ENCODE measurements around the gene RAPH1. TPM values are rescaled to one million over a fixed set of nuclear protein-coding genes. Genes with fewer than 3 reads are reported as not detected.

Gene RAPH1
- total and polyA plus RNA-seq, 2 experiments from 2014 or later, result 5.0 to 36.2 TPM

- no peak overlapping the region for H3K27ac Mint-ChIP-seq
- H3K4me1 Mint-ChIP-seq, result peaks cover 24% of the 10 kb centered on the region
- H3K79me2 ChIP-seq (replicated peaks; ENCODE audit: insufficient read depth), result no peaks in the 10 kb centered on the region
Measured at GRCh38 chr2:203582468-203582867, 47.4 kb upstream of the RAPH1 start.

More at GRCh38 chr2:203582468-203582867, 47.4 kb upstream of the RAPH1 start:
- no peaks in the 10 kb centered on the region for H4K20me1 ChIP-seq (replicated peaks; ENCODE audit: insufficient read depth)
- no peaks in the 10 kb centered on the region for H3K9me3 Mint-ChIP-seq
- no peaks in the 10 kb centered on the region for H3K27me3 ChIP-seq (ENCODE audit: insufficient read depth)
- no peaks in the 10 kb centered on the region for H3K9me2 ChIP-seq (ENCODE audit: insufficient read depth)
- H3K4me3 ChIP-seq, result no peak overlapping the region
- peaks cover 25% of the 10 kb centered on the region; the same call in 1 of the 2 replicates for H3K4me1 ChIP-seq (ENCODE audit: insufficient read depth)
- ATAC-seq, result no peak
- TF ChIP-seq ZNF114 (CRISPR knock-in tag; IDR thresholded peaks at IDR 0.05), result no peak
- TF ChIP-seq EZH2phosphoT487 (IDR thresholded peaks at IDR 0.05; ENCODE audit: unreplicated experiment), result no peak
- TF ChIP-seq REST (IDR thresholded peaks at IDR 0.05; ENCODE audit: unreplicated experiment), result no peak
- no peak for TF ChIP-seq CREB1 (CRISPR knock-in tag; IDR thresholded peaks at IDR 0.05; ENCODE audit: low read depth)
- no peak for TF ChIP-seq STAT1 (IDR thresholded peaks at IDR 0.05; ENCODE audit: unreplicated experiment)
- no peak for TF ChIP-seq POLR2AphosphoS5 (IDR thresholded peaks at IDR 0.05; ENCODE audit: low read depth)
- no peak for TF ChIP-seq JUNB (IDR thresholded peaks at IDR 0.05; ENCODE audit: unreplicated experiment)
- no peak for TF ChIP-seq ZNF331 (CRISPR knock-in tag; IDR thresholded peaks at IDR 0.05; ENCODE audit: low read depth)
- TF ChIP-seq CTCF (conservative IDR thresholded peaks at IDR 0.05; ENCODE audit: low read depth in 2 of 2), result no peak
- no peak for TF ChIP-seq ETS1 (IDR thresholded peaks at IDR 0.05)
- no peak for TF ChIP-seq NANOG (IDR thresholded peaks at IDR 0.05; ENCODE audit: borderline replicate concordance)
- TF ChIP-seq ZNF462 (CRISPR knock-in tag; IDR thresholded peaks at IDR 0.05), result no peak
- no peak for TF ChIP-seq EZH2 (IDR thresholded peaks at IDR 0.05; ENCODE audit: low read depth, unreplicated experiment)
- no peak overlapping the region for H3K4me3 Mint-ChIP-seq
- H2AFZ ChIP-seq, result no peak overlapping the region; the same call in 1 of the 2 replicates
- H3K4me2 ChIP-seq, result no peak overlapping the region
- no peak overlapping the region for H3K27ac ChIP-seq (ENCODE audit: low read depth)
- H3K36me3 ChIP-seq (ENCODE audit: insufficient read depth), result no peaks in the 10 kb centered on the region
- no peaks in the 10 kb centered on the region for H3K27me3 Mint-ChIP-seq (ENCODE audit: insufficient read depth, low read depth, poor library complexity)
- H3F3A ChIP-seq (replicated peaks; ENCODE audit: low read depth), result no peaks in the 10 kb centered on the region
- DNase-seq (ENCODE audit: low spot score), result no peak
- H3K36me3 Mint-ChIP-seq (ENCODE audit: low read depth), result no peaks in the 10 kb centered on the region; the same call in 2 of the 3 replicates

Data from GM23338 (cell line).